Measurements from ENCODE around the gene DNAJB11.

The DNAJB11 gene

GRCh38 chr3:186622651-186623310 is 52.3 kb downstream of the DNAJB11 start:
- TF ChIP-seq, protein P1, sequence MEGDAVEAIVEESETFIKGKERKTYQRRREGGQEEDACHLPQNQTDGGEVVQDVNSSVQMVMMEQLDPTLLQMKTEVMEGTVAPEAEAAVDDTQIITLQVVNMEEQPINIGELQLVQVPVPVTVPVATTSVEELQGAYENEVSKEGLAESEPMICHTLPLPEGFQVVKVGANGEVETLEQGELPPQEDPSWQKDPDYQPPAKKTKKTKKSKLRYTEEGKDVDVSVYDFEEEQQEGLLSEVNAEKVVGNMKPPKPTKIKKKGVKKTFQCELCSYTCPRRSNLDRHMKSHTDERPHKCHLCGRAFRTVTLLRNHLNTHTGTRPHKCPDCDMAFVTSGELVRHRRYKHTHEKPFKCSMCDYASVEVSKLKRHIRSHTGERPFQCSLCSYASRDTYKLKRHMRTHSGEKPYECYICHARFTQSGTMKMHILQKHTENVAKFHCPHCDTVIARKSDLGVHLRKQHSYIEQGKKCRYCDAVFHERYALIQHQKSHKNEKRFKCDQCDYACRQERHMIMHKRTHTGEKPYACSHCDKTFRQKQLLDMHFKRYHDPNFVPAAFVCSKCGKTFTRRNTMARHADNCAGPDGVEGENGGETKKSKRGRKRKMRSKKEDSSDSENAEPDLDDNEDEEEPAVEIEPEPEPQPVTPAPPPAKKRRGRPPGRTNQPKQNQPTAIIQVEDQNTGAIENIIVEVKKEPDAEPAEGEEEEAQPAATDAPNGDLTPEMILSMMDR (conservative IDR thresholded peaks at IDR 0.05): no peak

DNA sequence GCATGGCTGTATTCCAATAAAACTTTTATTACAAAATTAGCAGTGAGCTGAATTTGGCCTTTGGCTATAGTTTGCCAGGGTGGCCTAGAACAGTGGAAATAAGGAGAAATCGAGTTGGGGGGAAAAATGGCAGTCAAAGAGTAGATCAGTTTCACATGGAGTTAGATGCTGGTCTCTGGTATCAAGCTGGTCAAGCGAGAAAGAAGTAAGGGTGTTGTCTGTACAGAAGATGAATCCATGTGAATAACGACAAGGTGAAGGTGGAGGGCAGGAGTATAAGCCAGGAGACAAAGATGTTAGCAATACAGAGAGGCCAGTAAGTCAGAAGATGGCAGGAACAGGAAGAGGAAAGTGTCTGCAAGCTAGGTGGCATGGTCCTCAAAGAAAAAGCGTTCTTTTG is 54.1 kb downstream of the DNAJB11 start:
- H3K27ac ChIP-seq: no peak overlapping the region
- TF ChIP-seq, protein P1 (conservative IDR thresholded peaks at IDR 0.05): no peak

More at GRCh38 chr3:186622651-186623310, 52.3 kb downstream of the DNAJB11 start:
- no peak overlapping the region for H3K27ac ChIP-seq

DNA sequence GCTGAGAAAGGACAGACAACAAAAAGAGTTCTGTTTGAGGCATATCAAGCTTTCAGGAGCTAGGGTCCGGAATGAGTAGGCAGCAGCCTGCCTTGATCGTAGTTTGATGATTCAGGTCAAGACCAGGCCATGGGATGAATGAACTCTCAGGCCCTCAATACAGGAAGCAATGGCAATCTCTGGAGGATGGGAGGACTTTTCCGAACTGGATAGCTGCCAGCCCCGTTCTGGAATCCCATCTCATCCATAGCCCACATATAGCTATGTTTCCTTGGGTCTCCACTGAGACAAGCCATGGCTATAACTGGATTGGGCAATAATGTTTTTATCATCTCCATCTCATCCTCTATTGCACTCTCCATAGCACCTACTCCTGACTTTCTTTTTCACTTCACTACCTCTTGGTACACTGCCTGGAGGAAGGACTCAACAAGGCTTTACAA is 55.1 kb downstream of the DNAJB11 start:
- TF ChIP-seq, protein P1 (conservative IDR thresholded peaks at IDR 0.05): no peak
- H3K27ac ChIP-seq: no peak overlapping the region

DNA sequence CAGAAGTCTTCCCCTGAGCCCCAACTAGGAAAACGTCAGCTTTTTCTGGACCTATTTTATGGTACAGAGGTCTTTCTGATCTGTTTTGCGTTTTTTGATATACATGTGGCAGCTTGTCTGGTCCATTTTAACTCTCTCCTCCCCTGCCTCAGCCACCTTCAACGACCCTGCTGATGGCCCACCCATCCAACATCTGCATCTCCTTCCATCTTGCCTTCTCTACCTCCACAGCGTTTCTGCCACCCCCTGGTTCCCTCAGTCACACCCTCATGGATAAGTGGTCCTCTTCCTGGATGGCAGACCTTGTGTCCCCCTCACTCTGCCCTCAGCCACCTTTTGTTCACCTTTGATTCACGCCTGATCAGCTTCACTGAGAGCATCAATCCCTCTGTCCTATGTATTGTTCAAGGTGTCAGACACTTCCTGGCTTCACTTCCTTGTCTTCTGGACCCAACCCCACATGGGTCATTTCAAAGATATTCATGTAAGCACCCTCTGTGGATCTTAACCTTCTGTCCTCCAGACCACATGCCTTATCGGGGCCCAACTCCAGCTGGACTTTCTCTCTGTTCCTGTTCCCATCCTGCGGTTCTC is 55.8 kb downstream of the DNAJB11 start:
- no peak overlapping the region for H3K27ac ChIP-seq
- TF ChIP-seq, protein P1 (conservative IDR thresholded peaks at IDR 0.05): no peak

GRCh38 chr3:186627852-186628414 is 57.4 kb downstream of the DNAJB11 start:
- H3K27ac ChIP-seq: no peak overlapping the region
- TF ChIP-seq, protein P1 (conservative IDR thresholded peaks at IDR 0.05): no peak

GRCh38 chr3:186628756-186629155 is 58.2 kb downstream of the DNAJB11 start:
- TF ChIP-seq, protein P1 (conservative IDR thresholded peaks at IDR 0.05): no peak
- H3K27ac ChIP-seq: no peak overlapping the region

DNA sequence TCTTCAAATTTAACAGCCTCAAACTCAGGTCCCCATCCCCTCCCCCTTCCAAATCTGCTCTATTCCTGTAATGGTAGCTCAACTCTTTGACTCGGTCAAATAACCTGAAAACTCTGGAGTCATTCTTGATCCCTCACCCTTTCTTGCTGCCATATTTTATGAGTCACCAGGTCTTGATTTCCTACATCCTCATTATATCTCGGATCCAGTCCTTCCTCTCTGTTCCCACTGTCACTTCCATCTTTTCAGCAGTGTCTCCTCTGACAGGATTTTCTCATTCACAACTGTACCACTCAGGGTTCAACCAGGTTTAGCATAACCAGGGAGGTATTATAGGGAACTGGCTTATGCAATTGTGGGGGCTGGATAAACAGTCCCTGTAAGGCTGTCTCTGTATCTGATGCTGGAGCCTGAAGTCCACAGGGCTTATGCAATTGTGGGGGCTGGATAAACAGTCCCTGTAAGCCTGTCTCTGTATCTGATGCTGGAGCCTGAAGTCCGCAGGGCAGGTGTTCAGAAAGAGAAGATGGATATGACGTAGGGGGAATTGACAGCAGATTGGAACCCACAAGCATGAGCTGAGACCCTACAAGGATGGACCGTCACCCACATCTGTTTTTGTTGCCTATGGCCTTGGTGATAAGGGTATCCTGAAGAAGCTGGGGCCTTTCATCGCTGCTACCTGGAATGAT is 60.6 kb downstream of the DNAJB11 start:
- H3K27ac ChIP-seq: no peak overlapping the region
- TF ChIP-seq, protein P1 (conservative IDR thresholded peaks at IDR 0.05): no peak
